ENCODE results near the gene TBC1D5. TPM values are rescaled to one million over a fixed set of nuclear protein-coding genes. Genes with fewer than 3 reads are reported as not detected.

TBC1D5 gene
- total RNA-seq, 1 experiment from 2014 or later, result 36.4 TPM

- DNase-seq, result no peak
- intact Hi-C loops (cut with micrococcal nuclease; ENCODE audit: unreplicated experiment), result no loop called here
- Mint-ChIP-seq H3K4me1 (ENCODE audit: low read depth, unreplicated experiment) (no peaks in the 10 kb centered on the region), H3K36me3 (ENCODE audit: insufficient read depth, unreplicated experiment) (no peaks in the 10 kb centered on the region), H3K27ac (ENCODE audit: unreplicated experiment) (no peak overlapping the region), H3K27me3 (ENCODE audit: insufficient read depth, unreplicated experiment) (no peaks in the 10 kb centered on the region), H3K4me3 (ENCODE audit: unreplicated experiment) (no peak overlapping the region), H3K9me3 (ENCODE audit: unreplicated experiment) (no peaks in the 10 kb centered on the region)
- BruUV-seq (replicated peaks), result no TSS peak
- no peaks in the 10 kb centered on the region for H3K4me1 ChIP-seq
- no peaks in the 10 kb centered on the region for H3K27me3 ChIP-seq (replicated peaks; ENCODE audit: control insufficient read depth, insufficient read depth, low read length)
- H3K36me3 ChIP-seq (ENCODE audit: control insufficient read depth, insufficient read depth, low read length), result no peaks in the 10 kb centered on the region
- CTCF ChIA-PET, result no interaction called here
- H3K4me3 ChIP-seq (ENCODE audit: low read depth, low read length), result no peak overlapping the region
- TF ChIP-seq, protein P1, sequence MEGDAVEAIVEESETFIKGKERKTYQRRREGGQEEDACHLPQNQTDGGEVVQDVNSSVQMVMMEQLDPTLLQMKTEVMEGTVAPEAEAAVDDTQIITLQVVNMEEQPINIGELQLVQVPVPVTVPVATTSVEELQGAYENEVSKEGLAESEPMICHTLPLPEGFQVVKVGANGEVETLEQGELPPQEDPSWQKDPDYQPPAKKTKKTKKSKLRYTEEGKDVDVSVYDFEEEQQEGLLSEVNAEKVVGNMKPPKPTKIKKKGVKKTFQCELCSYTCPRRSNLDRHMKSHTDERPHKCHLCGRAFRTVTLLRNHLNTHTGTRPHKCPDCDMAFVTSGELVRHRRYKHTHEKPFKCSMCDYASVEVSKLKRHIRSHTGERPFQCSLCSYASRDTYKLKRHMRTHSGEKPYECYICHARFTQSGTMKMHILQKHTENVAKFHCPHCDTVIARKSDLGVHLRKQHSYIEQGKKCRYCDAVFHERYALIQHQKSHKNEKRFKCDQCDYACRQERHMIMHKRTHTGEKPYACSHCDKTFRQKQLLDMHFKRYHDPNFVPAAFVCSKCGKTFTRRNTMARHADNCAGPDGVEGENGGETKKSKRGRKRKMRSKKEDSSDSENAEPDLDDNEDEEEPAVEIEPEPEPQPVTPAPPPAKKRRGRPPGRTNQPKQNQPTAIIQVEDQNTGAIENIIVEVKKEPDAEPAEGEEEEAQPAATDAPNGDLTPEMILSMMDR (IDR thresholded peaks at IDR 0.05; ENCODE audit: insufficient read depth in 1 of 2, low read depth in 1 of 2, low read length in 1 of 2, severe bottlenecking in 1 of 2, unreplicated experiment in 1 of 2), result no peak
- POLR2A ChIA-PET, result no interaction called here
- no peaks in the 10 kb centered on the region for H3K9me3 ChIP-seq
Observed at GRCh38 chr3:17546500-17547255, 195.8 kb downstream of the TBC1D5 start.

- intact Hi-C loops (cut with micrococcal nuclease; ENCODE audit: unreplicated experiment), result no loop called here
Observed at GRCh38 chr3:17544632-17545031, 197.8 kb downstream of the TBC1D5 start.

GRCh38 chr3:17542591-17542990 is 199.8 kb downstream of the TBC1D5 start:
- H3K27ac Mint-ChIP-seq (ENCODE audit: unreplicated experiment), result no peak overlapping the region
- POLR2A ChIA-PET, result no interaction called here
- no peaks in the 10 kb centered on the region for H3K36me3 ChIP-seq (ENCODE audit: control insufficient read depth, insufficient read depth, low read length)
- H3K9me3 ChIP-seq, result no peaks in the 10 kb centered on the region
- no peaks in the 10 kb centered on the region for H3K4me1 Mint-ChIP-seq (ENCODE audit: low read depth, unreplicated experiment)
- H3K36me3 Mint-ChIP-seq (ENCODE audit: insufficient read depth, unreplicated experiment), result no peaks in the 10 kb centered on the region
- intact Hi-C loops (cut with micrococcal nuclease; ENCODE audit: unreplicated experiment), result no loop called here
- H3K4me3 Mint-ChIP-seq (ENCODE audit: unreplicated experiment), result no peak overlapping the region
- TF ChIP-seq, protein P1 (IDR thresholded peaks at IDR 0.05; ENCODE audit: insufficient read depth in 1 of 2, low read depth in 1 of 2, low read length in 1 of 2, severe bottlenecking in 1 of 2, unreplicated experiment in 1 of 2), result no peak
- CTCF ChIA-PET, result no interaction called here
- H3K27me3 ChIP-seq (replicated peaks; ENCODE audit: control insufficient read depth, insufficient read depth, low read length), result no peaks in the 10 kb centered on the region
- no peaks in the 10 kb centered on the region for H3K27me3 Mint-ChIP-seq (ENCODE audit: insufficient read depth, unreplicated experiment)
- H3K9me3 Mint-ChIP-seq (ENCODE audit: unreplicated experiment), result no peaks in the 10 kb centered on the region
- no peak for DNase-seq
- BruUV-seq (replicated peaks), result no TSS peak
- no peak overlapping the region for H3K4me3 ChIP-seq (ENCODE audit: low read depth, low read length)
- H3K4me1 ChIP-seq, result no peaks in the 10 kb centered on the region

More at GRCh38 chr3:17544632-17545031, 197.8 kb downstream of the TBC1D5 start:
- H3K9me3 Mint-ChIP-seq (ENCODE audit: unreplicated experiment), result no peaks in the 10 kb centered on the region
- H3K4me1 ChIP-seq, result no peaks in the 10 kb centered on the region
- ChIA-PET CTCF (interaction anchor here (0.7 to 0.8 kb wide), 2 partner anchors 63 to 296 kb away, joined by 5 read pairs; no protein-coding TSS in a partner anchor), POLR2A (no interaction called here)
- no peak overlapping the region for H3K4me3 Mint-ChIP-seq (ENCODE audit: unreplicated experiment)
- TF ChIP-seq, protein P1 (IDR thresholded peaks at IDR 0.05; ENCODE audit: insufficient read depth in 1 of 2, low read depth in 1 of 2, low read length in 1 of 2, severe bottlenecking in 1 of 2, unreplicated experiment in 1 of 2), result no peak
- BruUV-seq (replicated peaks), result no TSS peak
- no peak overlapping the region for H3K4me3 ChIP-seq (ENCODE audit: low read depth, low read length)
- no peaks in the 10 kb centered on the region for H3K36me3 Mint-ChIP-seq (ENCODE audit: insufficient read depth, unreplicated experiment)
- H3K9me3 ChIP-seq, result no peaks in the 10 kb centered on the region
- no peaks in the 10 kb centered on the region for H3K36me3 ChIP-seq (ENCODE audit: control insufficient read depth, insufficient read depth, low read length)
- no peak for DNase-seq
- no peaks in the 10 kb centered on the region for H3K27me3 ChIP-seq (replicated peaks; ENCODE audit: control insufficient read depth, insufficient read depth, low read length)
- H3K4me1 Mint-ChIP-seq (ENCODE audit: low read depth, unreplicated experiment), result no peaks in the 10 kb centered on the region
- no peaks in the 10 kb centered on the region for H3K27me3 Mint-ChIP-seq (ENCODE audit: insufficient read depth, unreplicated experiment)
- H3K27ac Mint-ChIP-seq (ENCODE audit: unreplicated experiment), result no peak overlapping the region
